Measurements from ENCODE around the gene ATP2B2.

- no peak for TF ChIP-seq CTCF (conservative IDR thresholded peaks at IDR 0.05; ENCODE audit: low read length)
- TF ChIP-seq EZH2phosphoT487 (IDR thresholded peaks at IDR 0.05; ENCODE audit: borderline replicate concordance) = no peak
These were observed 151.6 kb downstream of the ATP2B2 start for GRCh38 chr3:10353661-10354360.

All from Loucy (cell line).